ENCODE measurements around the gene TMBIM1.
A peak's percentile ranks its signal among the peaks of the same experiment; 100 is the strongest.

TMBIM1 gene

DNA sequence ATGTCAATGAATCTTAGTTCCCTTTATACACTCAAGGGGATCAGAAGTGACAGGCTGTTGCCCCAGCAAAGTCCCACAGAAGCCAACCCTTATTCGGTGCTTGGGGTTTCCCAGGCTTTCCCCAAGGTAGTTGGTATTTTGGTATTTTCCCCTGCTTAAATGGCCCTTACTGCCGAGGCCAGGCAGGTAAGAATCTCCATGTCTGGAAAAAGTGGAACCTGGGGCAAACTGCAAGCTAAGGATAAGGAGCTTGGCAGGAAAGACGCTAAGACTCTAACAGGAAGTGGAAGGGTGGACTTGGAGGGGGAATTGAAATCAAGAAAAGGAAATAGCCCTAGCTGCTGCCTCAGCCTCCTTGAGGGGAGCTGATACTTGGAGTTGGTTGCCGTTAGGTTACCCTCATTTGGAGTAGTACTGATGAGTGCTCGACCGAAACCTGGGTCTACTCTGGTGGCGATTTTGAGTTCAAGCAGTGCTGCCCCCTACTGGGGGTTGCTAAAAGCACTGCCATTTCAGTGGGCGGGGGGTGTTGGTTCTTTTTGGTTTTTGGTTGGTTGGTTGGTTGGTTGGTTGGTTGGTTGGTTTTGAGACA is 34.8 kb downstream of the TMBIM1 start:
- DNase-seq = peak; percentile 86

DNA sequence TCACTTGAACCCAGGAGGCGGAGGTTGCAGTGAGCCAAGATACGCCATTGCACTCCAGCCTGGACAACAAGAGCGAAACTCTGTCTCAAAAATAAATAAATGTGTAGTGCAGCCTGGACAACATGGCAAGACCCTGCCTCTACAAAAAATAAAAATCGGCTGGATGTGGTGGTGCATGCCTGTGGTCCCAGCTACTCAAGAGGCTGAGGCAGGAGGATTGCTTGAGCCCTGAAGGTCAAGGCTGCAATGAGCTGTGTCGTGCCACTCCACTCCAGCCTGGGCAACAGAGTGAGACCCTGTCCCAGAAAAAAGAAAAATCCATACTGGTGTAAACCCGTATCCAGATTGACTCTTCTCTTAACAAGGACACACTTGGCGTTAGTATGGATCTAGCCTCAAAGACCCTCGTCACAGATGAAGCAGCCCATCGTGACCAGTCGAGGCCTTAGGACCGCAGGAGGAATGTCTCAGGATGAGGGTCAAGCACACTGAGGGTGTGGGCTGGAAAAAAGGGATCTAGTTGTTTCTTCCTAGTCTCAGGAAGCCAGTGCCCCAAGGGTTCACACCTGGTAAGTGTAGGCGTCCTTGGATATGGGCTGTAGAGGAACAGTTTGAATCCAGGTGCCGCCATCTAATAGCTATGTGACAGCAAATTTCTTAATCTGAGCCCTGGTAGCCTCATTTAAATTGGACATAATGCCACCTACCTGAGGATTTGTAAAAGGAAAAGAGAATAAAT is 35.5 kb downstream of the TMBIM1 start:
- Histone ChIP-seq H4K20me1 (ENCODE audit: insufficient read depth, low read length) (no peaks in the 10 kb centered on the region), H3K9me3 (replicated peaks; ENCODE audit: insufficient read depth, low read length) (no peaks in the 10 kb centered on the region), H3K4me2 (ENCODE audit: low read depth, low read length) (peak overlapping the region; percentile 41; the same call in 1 of the 2 replicates), H3F3A (ENCODE audit: insufficient read depth, low read length) (peaks cover 53% of the 10 kb centered on the region), H2AFZ (ENCODE audit: low read length) (no peak overlapping the region), H3K4me3 (ENCODE audit: low read length) (no peak overlapping the region), H3K27me3 (replicated peaks; ENCODE audit: insufficient read depth, low read length) (no peaks in the 10 kb centered on the region), H3K27ac (ENCODE audit: low read length) (peak overlapping the region; percentile 61; the same call in 1 of the 2 replicates), H3K4me1 (ENCODE audit: low read length) (peaks cover 34% of the 10 kb centered on the region), H3K9me2 (replicated peaks; ENCODE audit: insufficient read depth, low read length) (no peaks in the 10 kb centered on the region), H3K9ac (ENCODE audit: low read length) (no peak overlapping the region), H3K36me3 (replicated peaks; ENCODE audit: insufficient read depth, low read length) (peaks cover 22% of the 10 kb centered on the region), H3K79me2 (ENCODE audit: low read length) (peaks cover 16% of the 10 kb centered on the region)
- no peak for DNase-seq
- TF ChIP-seq EZH2 (optimal IDR thresholded peaks at IDR 0.05; ENCODE audit: low read depth, low read length) (no peak), EZH2phosphoT487 (IDR thresholded peaks at IDR 0.05; ENCODE audit: low read length) (no peak)
- TF ChIP-seq, protein P1, sequence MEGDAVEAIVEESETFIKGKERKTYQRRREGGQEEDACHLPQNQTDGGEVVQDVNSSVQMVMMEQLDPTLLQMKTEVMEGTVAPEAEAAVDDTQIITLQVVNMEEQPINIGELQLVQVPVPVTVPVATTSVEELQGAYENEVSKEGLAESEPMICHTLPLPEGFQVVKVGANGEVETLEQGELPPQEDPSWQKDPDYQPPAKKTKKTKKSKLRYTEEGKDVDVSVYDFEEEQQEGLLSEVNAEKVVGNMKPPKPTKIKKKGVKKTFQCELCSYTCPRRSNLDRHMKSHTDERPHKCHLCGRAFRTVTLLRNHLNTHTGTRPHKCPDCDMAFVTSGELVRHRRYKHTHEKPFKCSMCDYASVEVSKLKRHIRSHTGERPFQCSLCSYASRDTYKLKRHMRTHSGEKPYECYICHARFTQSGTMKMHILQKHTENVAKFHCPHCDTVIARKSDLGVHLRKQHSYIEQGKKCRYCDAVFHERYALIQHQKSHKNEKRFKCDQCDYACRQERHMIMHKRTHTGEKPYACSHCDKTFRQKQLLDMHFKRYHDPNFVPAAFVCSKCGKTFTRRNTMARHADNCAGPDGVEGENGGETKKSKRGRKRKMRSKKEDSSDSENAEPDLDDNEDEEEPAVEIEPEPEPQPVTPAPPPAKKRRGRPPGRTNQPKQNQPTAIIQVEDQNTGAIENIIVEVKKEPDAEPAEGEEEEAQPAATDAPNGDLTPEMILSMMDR (IDR thresholded peaks at IDR 0.05; ENCODE audit: low read length) = no peak

More for the DNA sequence above, 34.8 kb downstream of the TMBIM1 start:
- no peaks in the 10 kb centered on the region for H3K9me2 ChIP-seq (replicated peaks; ENCODE audit: insufficient read depth, low read length)
- H4K20me1 ChIP-seq (ENCODE audit: insufficient read depth, low read length) = no peaks in the 10 kb centered on the region
- no peaks in the 10 kb centered on the region for H3K9me3 ChIP-seq (replicated peaks; ENCODE audit: insufficient read depth, low read length)
- H3K4me1 ChIP-seq (ENCODE audit: low read length) = peaks cover 34% of the 10 kb centered on the region
- peaks cover 48% of the 10 kb centered on the region for H3F3A ChIP-seq (ENCODE audit: insufficient read depth, low read length)
- peak overlapping the region; percentile 41; the same call in 1 of the 2 replicates for H3K4me2 ChIP-seq (ENCODE audit: low read depth, low read length)
- H3K27me3 ChIP-seq (replicated peaks; ENCODE audit: insufficient read depth, low read length) = no peaks in the 10 kb centered on the region
- no peak overlapping the region for H3K4me3 ChIP-seq (ENCODE audit: low read length)
- TF ChIP-seq, protein P1 (IDR thresholded peaks at IDR 0.05; ENCODE audit: low read length) = peak; percentile 76
- no peak for TF ChIP-seq EZH2phosphoT487 (IDR thresholded peaks at IDR 0.05; ENCODE audit: low read length)
- peaks cover 17% of the 10 kb centered on the region for H3K36me3 ChIP-seq (replicated peaks; ENCODE audit: insufficient read depth, low read length)
- H2AFZ ChIP-seq (ENCODE audit: low read length) = no peak overlapping the region
- H3K27ac ChIP-seq (ENCODE audit: low read length) = peak overlapping the region; percentile 61; the same call in 1 of the 2 replicates
- peaks cover 11% of the 10 kb centered on the region for H3K79me2 ChIP-seq (ENCODE audit: low read length)
- no peak overlapping the region for H3K9ac ChIP-seq (ENCODE audit: low read length)

DNA sequence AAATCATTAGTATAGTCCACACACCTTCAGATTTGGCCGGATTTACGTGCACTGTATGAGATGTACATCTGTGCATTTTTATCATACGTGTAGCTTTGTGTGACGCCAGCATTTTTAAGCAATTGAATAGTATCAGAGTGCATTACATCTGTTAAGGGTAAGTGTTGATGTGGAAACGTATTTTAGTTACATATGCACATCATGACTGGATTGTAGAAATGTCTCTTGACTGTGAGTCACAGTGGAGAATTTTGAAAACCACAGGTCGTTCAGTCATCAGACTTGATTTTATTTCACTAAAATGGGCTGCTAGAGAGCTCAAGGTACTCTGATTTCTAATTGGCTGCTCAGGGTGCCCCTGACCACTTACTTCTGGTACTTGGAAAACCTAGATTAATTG is 36.9 kb downstream of the TMBIM1 start:
- H3K27me3 ChIP-seq (replicated peaks; ENCODE audit: insufficient read depth, low read length) = no peaks in the 10 kb centered on the region
- DNase-seq = no peak
- peaks cover 56% of the 10 kb centered on the region for H3F3A ChIP-seq (ENCODE audit: insufficient read depth, low read length)
- peaks cover 16% of the 10 kb centered on the region for H3K79me2 ChIP-seq (ENCODE audit: low read length)
- H2AFZ ChIP-seq (ENCODE audit: low read length) = no peak overlapping the region
- no peak overlapping the region for H3K4me3 ChIP-seq (ENCODE audit: low read length)
- peaks cover 21% of the 10 kb centered on the region for H3K4me1 ChIP-seq (ENCODE audit: low read length)
- no peak overlapping the region for H3K27ac ChIP-seq (ENCODE audit: low read length)
- TF ChIP-seq EZH2 (optimal IDR thresholded peaks at IDR 0.05; ENCODE audit: low read depth, low read length) (no peak), EZH2phosphoT487 (IDR thresholded peaks at IDR 0.05; ENCODE audit: low read length) (no peak)
- TF ChIP-seq, protein P1 (IDR thresholded peaks at IDR 0.05; ENCODE audit: low read length) = no peak
- H3K9ac ChIP-seq (ENCODE audit: low read length) = no peak overlapping the region
- no peak overlapping the region for H3K4me2 ChIP-seq (ENCODE audit: low read depth, low read length)
- no peaks in the 10 kb centered on the region for H4K20me1 ChIP-seq (ENCODE audit: insufficient read depth, low read length)
- no peaks in the 10 kb centered on the region for H3K9me3 ChIP-seq (replicated peaks; ENCODE audit: insufficient read depth, low read length)
- H3K9me2 ChIP-seq (replicated peaks; ENCODE audit: insufficient read depth, low read length) = no peaks in the 10 kb centered on the region
- peaks cover 22% of the 10 kb centered on the region for H3K36me3 ChIP-seq (replicated peaks; ENCODE audit: insufficient read depth, low read length)

All from MM.1S (cell line).